HEK293 (cell line): ENCODE data around the gene PRPH.

Experiments used
- AEBP2 ChIP-seq: fragments of 450-650 bp; formaldehyde crosslinking; IDR thresholded peaks from 2 replicates; pipeline ENCODE4 v1.5.1; 2016; ENCODE audit warnings: missing biosample characterization, missing genetic modification characterization, borderline replicate concordance
- HIC1 ChIP-seq: fragments of 450-650 bp; formaldehyde crosslinking; IDR thresholded peaks from 2 replicates; pipeline ENCODE4 v1.5.1; 2016; ENCODE audit warnings: missing biosample characterization, missing genetic modification characterization
- HOXA7 ChIP-seq: sonication (generic); formaldehyde crosslinking; IDR thresholded peaks from 2 replicates; pipeline ENCODE4 v1.8.1; 2022; ENCODE audit warnings: missing genetic modification reagents, borderline replicate concordance
- HOXC10 ChIP-seq: sonication (generic); formaldehyde crosslinking; IDR thresholded peaks from 2 replicates; pipeline ENCODE4 v1.8.1; 2023; ENCODE audit warnings: mild to moderate bottlenecking, missing genetic modification reagents
- KLF1 ChIP-seq: fragments of 450-650 bp; formaldehyde crosslinking; IDR thresholded peaks from 2 replicates; pipeline ENCODE4 v1.5.1; 2016; ENCODE audit warnings: missing biosample characterization, missing genetic modification characterization
- PRDM10 ChIP-seq: fragments of 450-650 bp; formaldehyde crosslinking; IDR thresholded peaks from 2 replicates; pipeline ENCODE4 v1.5.1; 2016; ENCODE audit warnings: missing biosample characterization, missing genetic modification characterization
- RBAK ChIP-seq: fragments of 450-650 bp; formaldehyde crosslinking; IDR thresholded peaks from 2 replicates; pipeline ENCODE4 v1.5.1; 2016; ENCODE audit warnings: missing biosample characterization, missing genetic modification characterization
- REST ChIP-seq: fragments of 450-650 bp; formaldehyde crosslinking; IDR thresholded peaks from 2 replicates; pipeline ENCODE4 v1.5.1; 2016; ENCODE audit warnings: missing biosample characterization, missing genetic modification characterization
- SCRT1 ChIP-seq: fragments of 450-650 bp; formaldehyde crosslinking; IDR thresholded peaks from 2 replicates; pipeline ENCODE4 v1.5.1; 2016; ENCODE audit warnings: missing biosample characterization, missing genetic modification characterization, borderline replicate concordance
- YY1 ChIP-seq: fragments of 450-650 bp; formaldehyde crosslinking; IDR thresholded peaks from 2 replicates; pipeline ENCODE4 v1.5.1; 2018; ENCODE audit warnings: missing biosample characterization, missing genetic modification characterization
- ZBTB11 ChIP-seq: fragments of 450-650 bp; formaldehyde crosslinking; conservative IDR thresholded peaks from 2 replicates; pipeline ENCODE4 v1.5.1; 2016; ENCODE audit warnings: low read depth, missing biosample characterization, missing genetic modification characterization
- ZBTB8A ChIP-seq: fragments of 450-650 bp; formaldehyde crosslinking; IDR thresholded peaks from 2 replicates; pipeline ENCODE4 v1.5.1; 2016; ENCODE audit warnings: missing biosample characterization, missing genetic modification characterization
- ZNF311 ChIP-seq: fragments of 450-650 bp; formaldehyde crosslinking; IDR thresholded peaks from 2 replicates; pipeline ENCODE4 v1.5.1; 2017; ENCODE audit warnings: missing biosample characterization, missing genetic modification characterization, borderline replicate concordance
- ZNF394 ChIP-seq: fragments of 450-650 bp; formaldehyde crosslinking; IDR thresholded peaks from 2 replicates; pipeline ENCODE4 v1.5.1; 2016; ENCODE audit warnings: missing biosample characterization, missing genetic modification characterization, mild to moderate bottlenecking, moderate library complexity, borderline replicate concordance
- ZNF514 ChIP-seq: fragments of 450-650 bp; formaldehyde crosslinking; IDR thresholded peaks from 2 replicates; pipeline ENCODE4 v1.5.1; 2016; ENCODE audit warnings: missing biosample characterization, missing genetic modification characterization
- ZNF560 ChIP-seq: fragments of 450-650 bp; formaldehyde crosslinking; IDR thresholded peaks from 2 replicates; pipeline ENCODE4 v1.5.1; 2017; ENCODE audit warnings: missing biosample characterization, missing genetic modification characterization, borderline replicate concordance
- ZNF561 ChIP-seq: fragments of 450-650 bp; IDR thresholded peaks from 2 replicates; pipeline ENCODE4 v1.5.1; 2018; ENCODE audit warnings: missing biosample characterization, missing genetic modification characterization, borderline replicate concordance
- ZNF624 ChIP-seq: fragments of 450-650 bp; formaldehyde crosslinking; IDR thresholded peaks from 2 replicates; pipeline ENCODE4 v1.5.1; 2017; ENCODE audit warnings: missing biosample characterization, missing genetic modification characterization
- ZNF664 ChIP-seq: fragments of 450-650 bp; formaldehyde crosslinking; IDR thresholded peaks from 2 replicates; pipeline ENCODE4 v1.5.1; 2016; ENCODE audit warnings: missing biosample characterization, missing genetic modification characterization
- ZNF704 ChIP-seq: fragments of 450-650 bp; formaldehyde crosslinking; IDR thresholded peaks from 2 replicates; pipeline ENCODE4 v1.5.1; 2016; ENCODE audit warnings: missing biosample characterization, missing genetic modification characterization
- ZSCAN5A ChIP-seq: fragments of 450-650 bp; formaldehyde crosslinking; IDR thresholded peaks from 2 replicates; pipeline ENCODE4 v1.5.1; 2016; ENCODE audit warnings: missing biosample characterization, missing genetic modification characterization

Gene PRPH

GRCh38 chr12:49296034-49296835, 1.3 kb downstream of the PRPH start (continued):
- TF ChIP-seq KLF1 (tag by site-specific recombination) (peak; percentile 100), AEBP2 (no peak), HIC1 (tag by site-specific recombination) (peak; percentile 75), ZBTB11 (no peak), PRDM10 (no peak), ZNF560 (tag by site-specific recombination) (no peak), ZNF514 (tag by site-specific recombination) (no peak), HOXC10 (CRISPR knock-in tag) (no peak), YY1 (no peak), SCRT1 (tag by site-specific recombination) (peak; percentile 100), ZNF704 (tag by site-specific recombination) (no peak), HOXA7 (CRISPR knock-in tag) (no peak), REST (tag by site-specific recombination) (no peak; the same call in 1 of the 2 replicates), ZNF394 (tag by site-specific recombination) (no peak), ZBTB8A (tag by site-specific recombination) (peak; percentile 98), RBAK (tag by site-specific recombination) (no peak), ZNF561 (tag by site-specific recombination) (peak; percentile 91), ZNF311 (tag by site-specific recombination) (no peak), ZNF664 (no peak), ZNF624 (tag by site-specific recombination) (no peak), ZSCAN5A (no peak)
